ENCODE measurements around the gene HGS.
A peak's percentile ranks its signal among the peaks of the same experiment; 100 is the strongest.

HGS gene

DNA sequence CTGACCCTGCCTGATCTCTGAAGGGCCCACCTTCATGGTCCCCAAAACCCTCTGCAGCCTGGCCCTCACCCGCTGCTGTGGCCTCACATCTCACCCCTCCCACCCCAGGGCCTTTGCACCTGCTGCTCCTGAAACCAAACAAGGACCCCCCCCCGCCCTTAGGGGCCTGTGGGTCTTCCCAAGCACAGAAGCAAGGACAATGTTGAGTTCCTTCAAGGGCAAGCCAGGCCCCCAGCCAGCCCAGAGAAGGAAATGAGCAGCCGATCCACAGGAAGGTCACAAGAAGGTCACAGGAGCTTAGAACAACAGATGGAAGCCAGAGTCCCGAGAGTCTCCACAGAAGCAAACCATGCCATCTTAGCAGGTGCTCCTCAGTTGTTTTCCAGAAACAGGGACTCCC is 27.0 kb upstream of the HGS start:
- no peak for DNase-seq

DNA sequence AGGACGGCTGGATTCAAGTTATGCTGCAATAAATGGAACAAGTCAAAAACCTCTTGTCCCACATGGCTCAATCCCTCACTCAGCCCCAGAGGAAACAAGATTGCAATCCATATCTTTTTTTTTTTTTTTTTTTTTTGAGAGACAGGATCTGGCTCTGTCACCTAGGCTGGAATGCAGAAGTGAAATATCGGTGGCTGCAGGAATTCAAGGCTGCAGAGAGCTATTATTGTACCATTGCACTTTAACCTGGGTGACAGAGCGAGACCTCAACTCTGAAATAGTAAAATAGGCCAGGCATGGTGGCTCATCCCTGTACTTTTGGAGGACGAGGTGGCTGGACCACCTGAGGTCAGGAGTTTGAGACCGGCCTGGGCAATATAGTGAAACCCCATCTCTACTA is 24.8 kb upstream of the HGS start:
- no peak for DNase-seq

DNA sequence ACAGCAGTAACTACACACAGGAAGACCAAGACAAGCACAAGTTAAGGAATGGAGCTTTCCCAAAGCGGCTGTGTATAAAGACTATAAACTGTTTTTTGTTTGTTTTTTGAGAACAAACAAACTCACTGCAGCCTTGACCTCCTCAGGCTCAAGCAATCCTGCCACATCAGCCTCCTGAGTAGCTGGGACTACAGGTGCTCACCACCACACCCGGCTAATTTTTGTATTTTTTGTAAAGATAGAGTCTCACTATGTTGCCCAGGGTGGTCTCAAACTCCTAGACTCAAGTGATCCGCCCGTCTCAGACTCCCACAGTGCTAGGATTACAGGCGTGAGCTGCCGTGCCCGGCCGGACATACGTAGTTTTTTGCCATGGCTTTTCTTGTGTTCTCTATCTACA is 23.4 kb upstream of the HGS start:
- DNase-seq, result no peak

DNA sequence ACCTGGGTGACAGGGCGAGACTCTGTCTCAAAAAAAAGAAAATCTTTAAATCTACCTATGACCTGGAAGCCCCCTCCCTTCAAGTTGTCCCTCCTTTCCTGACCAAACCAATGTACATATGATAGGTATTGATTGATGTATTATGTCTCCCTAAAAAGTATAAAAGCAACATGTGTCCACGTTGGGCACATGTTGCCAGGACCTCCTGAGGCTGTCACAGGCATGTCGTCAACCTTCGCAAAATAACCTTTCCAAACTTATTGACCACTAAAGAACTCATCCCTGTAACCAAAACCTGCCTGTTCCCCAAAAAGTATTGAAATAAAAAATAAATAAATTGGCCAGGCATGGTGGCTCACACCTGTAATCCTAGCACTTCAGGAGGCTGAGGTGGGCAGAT is 21.8 kb upstream of the HGS start:
- no peak for DNase-seq

DNA sequence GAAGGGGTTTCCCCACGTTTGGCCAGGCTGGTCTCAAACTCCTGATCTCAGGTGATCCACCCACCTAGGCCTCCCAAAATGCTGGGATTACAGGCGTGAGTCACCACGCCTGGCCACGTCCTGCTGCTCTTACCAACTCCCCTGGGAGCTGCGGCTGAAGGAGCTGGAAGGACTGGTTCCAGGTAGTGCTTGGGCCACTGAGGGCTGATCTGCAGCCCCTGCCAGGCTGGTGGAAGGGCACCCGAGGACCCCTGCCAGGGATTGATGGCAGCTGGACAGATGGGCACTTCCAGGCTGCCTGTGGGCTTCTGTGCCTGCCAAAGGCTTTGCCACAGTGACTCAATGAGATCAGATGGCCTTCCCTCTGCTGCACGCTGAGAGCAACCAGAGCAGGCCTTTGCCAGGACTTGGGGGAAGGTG is 19.8 kb upstream of the HGS start:
- DNase-seq, result peak; percentile 27

DNA sequence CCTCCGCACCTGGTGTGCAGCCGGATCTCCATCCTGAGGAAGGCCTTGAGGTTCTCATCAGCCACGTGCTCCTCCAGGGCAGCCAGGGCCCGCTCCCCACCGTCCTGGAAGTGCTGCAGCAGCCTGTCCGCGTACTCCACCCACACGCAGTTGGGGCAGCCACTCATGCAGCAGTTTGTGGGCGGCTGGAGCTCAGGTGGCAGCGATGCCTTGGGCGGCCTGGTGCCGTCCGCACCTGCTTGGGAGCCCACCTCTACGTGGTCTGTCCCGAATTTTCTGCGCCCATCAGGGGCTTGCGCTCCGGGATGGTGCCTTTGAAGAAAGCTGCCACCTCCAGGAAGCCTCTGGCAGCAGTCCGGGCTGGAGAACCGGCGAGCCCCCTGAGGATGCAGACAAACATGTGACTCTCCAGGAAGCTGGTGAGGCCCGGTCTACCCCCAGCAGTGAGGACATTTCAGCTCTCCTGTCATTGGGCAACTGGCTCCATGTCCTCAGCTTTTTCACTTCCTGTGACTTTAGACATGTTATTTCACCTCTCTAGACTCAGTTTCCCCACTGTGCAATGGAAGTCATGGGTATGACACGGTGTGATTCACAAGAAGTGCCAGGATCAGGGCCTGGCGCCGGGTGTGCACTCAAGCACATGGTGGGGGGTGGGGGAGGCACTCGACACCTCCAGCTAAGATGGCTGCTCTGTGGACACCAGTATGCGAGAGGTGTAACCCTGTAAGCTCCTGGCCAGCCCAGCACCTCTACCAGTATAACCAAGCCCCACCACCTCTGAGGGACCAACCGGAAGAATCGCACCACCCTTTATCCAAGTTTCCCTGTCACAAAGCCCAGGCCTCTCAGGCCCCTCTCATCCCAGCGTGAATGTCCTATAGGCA is 18.4 kb upstream of the HGS start:
- DNase-seq, result peak; percentile 80

DNA sequence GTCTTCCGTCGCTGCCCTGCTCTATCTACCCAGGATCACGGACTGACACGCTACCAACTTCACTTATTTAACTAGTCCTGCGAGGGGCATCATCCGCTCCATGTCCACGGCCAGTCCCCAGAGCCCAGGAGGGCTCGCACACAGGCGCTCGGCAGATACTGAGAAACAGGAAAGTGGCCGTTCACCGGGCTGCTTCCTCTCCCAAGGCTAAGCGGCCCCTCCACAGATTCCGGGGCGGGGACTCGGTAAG is 17.8 kb upstream of the HGS start:
- peak; percentile 47 for DNase-seq

DNA sequence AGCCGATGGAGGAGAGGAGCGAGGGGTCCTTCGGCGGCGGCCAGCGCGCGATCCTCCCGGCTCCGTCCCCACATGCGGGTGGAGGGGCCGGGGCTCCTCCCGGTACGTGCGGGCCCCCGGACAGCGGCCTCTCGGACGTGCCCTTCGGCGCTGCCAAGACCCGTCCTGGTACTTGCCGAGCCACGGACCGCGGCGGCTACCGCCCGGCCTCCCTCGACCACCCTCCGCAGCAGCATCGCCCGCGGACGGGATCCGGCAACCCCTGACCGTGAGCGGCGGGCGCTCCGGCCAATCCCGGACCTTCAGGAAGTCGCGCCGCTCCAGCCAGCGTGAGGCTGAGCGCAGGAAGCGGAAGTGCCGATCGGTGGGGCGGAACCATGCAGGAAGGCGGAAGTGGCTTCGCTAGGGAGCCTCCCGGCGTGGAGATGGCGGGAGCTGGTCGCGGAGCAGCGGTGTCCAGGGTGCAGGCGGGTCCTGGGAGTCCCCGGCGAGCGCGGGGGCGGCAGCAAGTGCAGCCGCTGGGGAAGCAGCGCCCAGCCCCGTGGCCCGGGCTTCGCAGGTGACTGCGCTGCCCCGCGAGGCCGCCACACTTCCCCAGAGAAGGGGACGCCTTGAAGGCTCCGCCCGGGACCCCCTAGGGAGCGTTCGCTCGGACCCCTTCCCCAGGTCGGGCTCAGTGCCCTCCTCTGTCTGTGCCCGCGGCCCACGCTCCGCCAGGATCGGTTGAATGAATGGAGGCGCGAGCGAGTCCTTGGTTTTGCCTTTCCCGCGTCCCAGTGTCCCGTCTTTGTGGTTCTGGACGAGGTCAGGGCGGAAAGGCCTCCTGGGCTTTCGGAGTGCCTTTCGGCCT is 17.2 kb upstream of the HGS start, which contains the start of the genes CCDC137 and OXLD1:
Gene CCDC137, plus strand, starts transcription at position 396 of the 850 bp plus-strand sequence. Its CDS starts 30 bp downstream, at position 426.
Gene OXLD1, minus strand, starts transcription at position 264 of the 850 bp plus-strand sequence. Its CDS starts 28 bp downstream, at position 236.
- DNase-seq, result peak; percentile 97

DNA sequence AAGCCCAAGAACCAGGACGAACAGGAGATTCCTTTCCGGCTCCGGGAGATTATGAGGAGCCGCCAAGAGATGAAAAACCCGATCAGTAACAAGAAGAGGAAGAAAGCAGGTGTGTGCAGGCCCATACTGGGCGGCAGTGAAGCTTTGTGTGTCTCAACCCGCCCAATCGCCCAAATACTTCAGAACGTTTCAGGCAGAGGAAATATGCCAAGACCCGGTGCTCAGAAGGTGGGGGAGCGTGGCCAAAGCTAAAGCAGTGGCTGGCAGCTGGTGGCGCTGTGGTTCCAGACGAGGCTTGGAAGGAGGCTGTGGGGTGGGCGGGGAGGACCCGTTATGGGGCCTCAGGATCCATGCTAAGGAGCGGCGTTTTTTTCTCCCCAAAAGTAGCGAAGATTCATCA is 16.1 kb upstream of the HGS start:
- DNase-seq, result peak; percentile 32

DNA sequence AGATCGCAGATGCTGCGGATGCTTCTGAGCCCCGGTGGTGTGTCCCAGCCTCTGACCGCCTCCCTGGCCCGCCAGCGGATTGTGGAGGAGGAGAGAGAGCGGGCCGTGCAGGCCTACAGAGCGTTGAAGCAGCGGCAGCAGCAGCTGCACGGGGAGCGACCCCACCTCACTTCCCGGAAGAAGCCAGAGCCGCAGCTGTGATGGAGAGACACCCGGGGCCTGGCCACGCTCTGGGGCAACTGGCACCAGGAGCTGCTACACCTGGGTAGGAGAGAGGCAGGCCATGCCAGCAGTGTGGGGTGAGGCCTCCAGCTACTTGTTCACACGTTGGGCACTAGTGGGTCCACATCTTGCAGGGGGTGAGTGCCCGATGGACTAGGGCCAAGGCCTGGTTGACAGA is 11.3 kb upstream of the HGS start:
- no peak for DNase-seq

DNA sequence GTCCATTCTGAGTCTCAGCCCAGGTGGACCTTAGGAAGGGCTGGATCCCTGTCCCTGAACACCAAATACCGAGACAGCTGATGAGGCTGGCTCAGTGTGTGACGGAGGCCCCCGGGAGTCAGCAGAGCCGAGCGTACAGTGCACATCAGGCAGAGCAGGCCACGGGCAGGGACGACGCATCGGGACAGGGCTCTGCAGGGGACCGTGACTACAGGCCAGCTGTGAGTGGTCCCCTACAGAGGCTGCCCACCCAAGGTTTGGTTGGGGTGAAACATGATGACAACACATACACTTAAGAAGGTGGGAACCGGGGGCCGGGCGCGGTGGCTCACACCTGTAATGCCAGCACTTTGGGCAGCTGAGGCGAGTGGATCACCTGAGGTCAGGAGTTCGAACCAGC is 10.9 kb upstream of the HGS start:
- DNase-seq, result no peak

DNA sequence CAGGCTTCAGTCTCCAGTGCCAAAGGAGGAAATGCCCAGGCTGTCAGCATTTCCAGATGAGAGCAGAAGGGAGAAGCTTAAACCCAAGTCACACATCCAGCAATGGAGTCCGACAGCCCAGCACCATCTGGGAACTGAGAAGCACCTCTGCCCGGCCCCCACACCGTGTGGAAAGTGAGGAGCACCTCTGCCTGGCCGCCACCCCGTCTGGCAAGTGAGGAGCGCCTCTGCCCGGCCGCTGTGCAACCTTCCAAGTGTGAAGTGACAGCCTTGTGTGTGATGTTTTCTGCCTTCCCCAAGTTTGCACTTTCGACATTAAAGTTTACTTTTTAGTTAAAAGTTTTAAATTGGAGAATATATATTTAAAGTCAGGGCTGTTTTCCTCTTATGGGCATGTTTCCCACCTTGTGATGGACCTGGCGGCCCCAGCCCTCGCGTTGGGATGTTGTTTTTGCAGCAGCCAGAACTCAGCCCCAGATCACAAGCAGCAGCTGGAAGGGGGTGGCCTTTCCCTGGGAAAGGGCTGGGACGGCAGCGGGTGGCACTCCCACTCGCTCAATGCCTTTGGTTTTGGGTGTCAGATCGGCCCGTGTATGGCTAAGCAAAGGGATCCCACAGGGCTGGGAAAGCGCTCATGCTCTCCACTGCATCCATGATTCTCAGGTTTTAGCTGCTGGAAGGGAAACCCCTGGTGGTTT is 10.1 kb upstream of the HGS start:
- no peak for DNase-seq

DNA sequence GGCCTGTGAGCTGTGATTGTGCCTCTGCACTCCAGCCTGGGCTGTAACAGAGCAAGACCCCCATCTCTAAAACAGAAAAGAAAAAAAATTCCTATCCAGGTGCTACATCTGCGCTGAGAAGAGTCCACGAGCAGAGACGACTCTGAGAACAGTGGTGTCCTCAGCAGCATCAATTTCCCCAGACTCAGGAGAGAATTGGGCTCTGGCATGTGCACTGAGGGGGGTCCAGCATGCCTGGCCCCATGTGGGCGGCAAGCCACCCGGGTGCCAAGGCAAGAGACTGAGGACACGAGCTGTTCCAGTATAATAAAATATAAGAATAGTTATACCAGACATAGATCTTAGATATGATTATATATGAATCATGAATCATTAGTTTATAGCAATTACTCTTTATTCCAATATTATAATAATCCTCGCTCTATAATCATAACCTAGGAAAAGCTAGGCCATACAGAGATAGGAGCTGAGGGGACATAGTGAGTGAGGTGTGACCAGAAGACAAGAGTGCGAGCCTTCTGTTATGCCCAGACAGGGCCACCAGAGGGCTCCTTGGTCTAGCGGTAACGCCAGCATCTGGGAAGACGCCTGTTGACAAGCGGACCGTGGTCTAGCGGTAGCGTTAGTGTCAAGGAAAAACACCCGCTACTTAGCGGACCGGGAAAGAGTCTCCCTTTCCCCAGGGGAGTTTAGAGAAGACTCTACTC is 8.1 kb upstream of the HGS start:
- DNase-seq, result peak; percentile 45

DNA sequence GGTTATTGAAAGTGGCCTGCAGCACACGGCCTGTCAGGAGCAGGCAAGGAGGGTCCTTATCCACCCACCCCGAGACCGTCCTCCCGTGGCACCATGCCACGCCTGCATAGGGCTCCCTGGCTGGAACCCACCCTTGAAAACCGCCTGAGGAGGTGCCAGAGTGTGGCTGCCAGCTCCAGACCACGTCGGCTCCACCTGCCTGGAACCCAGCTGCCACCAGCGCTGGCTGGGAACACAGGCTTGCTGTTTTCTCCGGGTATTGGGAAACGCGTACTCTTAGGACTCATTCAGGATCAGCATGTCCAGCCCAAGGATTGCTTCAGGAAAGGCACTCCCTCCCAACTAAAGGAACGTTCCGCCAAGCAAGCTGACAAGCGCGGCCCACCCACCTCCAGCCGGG is 6.9 kb upstream of the HGS start:
- DNase-seq, result no peak

DNA sequence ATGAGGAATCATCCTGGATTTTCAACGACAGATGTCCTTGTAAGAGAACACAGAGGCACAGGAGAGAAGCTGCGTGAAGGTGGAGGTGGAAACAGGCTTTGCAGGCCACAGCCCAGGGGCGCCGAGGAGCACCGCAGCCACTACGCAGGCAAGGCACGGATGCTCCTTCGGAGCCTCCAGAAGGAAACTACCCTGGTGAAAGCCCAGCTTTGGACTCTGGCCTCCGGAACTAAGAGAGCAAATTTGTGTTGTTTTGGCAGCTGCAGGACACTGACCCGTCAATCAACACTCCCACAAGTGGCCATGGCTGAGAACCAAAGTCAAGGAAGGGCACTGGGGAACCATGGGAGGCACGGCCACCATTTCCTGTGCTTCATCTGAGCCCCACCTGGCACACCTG is 3.7 kb upstream of the HGS start:
- DNase-seq, result no peak

DNA sequence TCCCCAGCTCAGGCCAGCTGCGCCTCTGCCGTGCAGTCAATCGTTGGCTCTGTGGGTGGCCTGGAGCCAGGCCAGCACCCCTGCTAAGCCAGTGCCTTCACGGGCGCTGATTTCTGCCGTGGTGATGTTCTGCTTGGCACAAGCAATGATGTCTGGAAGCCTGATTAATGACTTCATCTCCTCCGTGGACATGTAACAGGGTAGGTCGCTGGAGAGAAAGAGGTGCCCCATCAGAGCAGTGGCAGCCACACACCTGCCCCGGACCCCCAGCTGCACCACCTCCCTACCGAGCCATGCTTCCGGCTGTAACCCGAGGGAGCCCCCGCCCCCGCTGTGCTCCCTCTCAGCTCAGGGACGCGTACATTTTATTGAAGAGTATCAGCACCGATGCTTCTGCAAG is 2.1 kb upstream of the HGS start:
- no peak for DNase-seq

DNA sequence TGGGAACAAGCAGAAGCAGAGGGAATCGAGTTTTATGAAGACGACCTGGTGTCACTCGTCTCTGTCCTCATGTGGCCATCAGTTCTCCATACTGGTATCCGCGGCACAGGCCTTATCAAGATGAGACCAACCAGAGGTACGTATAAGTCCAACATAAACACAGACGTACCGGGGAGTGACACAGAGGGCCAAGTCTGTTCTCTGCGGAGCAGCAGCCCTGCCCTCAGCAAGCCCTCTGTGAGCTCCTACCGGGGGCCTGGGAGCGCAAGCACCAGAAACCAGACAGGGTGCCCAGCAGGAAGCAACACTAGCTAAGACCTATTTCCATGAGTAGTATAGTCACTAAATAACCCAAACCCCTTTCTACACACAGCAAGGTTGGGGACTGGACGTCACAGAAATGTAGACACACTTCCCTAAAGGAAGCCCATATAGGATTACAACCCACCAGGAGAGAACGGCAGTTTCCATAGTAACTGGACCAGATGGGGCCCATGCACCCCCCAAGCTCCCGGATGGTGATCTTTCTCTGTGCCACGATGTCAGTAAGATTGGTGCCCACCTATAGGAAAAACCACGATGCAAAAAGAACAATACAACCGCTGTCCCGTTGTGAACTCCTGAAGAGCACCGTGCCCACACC is 1.1 kb upstream of the HGS start:
- no peak for DNase-seq

DNA sequence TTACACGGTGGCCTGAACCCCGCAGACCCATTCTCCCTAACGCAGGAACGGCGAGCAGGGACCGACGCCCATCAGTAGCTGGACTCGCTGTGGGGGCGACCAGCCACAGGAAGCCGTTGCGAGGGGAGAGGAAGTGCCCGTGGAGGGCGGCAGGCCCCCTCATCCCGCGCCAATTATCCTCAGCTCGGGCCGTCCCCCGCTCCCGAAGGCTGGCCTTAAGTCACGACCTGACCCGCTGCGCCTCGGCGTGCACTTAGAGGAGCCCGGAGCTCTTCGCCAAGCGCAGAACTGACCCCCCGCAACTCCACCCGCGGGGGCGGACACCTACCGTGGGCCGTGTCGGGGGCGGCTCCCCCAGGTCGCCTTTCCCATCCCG is 615 bp upstream of the HGS start:
- DNase-seq, result peak; percentile 27

DNA sequence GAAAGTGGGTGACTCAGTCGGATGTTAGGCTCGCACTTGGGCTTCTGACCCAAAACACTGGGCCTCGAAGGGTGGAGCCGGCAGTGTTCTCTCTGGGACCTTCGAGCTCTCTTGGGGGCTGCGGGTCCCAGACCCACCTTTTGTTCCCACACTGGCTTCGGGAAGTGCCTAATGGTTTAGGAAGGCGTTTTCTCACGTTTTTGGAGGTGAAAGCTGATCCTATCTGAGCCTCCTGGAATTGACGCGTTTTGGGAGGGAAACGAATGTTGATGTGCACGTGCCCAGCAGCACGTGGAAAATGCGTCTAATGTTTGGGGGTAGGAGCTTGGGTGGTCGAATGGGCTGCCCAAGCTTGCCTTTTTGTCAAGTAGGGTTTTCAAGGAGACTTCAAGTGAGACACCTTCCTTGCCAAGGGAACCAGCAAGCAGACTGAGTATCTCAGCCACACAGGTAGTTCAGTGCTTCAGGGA is 666 bp downstream of the HGS start:
- peak; percentile 46 for DNase-seq

DNA sequence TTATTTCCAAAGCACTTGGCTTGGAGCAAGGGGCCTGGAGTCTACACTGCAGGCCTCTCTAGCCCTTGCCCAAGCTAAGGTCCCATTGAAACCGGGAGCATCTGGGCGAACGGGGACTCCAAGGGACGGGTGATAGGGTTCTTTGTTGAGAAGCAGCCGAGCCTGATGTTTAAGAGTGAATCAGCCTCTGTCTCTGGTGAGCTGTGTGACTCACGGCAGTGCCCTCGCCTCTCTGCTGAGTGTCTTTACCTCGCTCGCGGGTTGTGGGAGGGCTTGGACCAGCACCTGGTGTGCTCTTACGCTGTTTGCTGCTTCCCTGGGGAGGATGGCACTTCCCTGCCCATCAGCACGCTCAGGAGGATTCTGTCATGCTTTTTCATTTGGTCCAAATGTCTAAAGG is 1.3 kb downstream of the HGS start:
- peak; percentile 81 for DNase-seq

DNA sequence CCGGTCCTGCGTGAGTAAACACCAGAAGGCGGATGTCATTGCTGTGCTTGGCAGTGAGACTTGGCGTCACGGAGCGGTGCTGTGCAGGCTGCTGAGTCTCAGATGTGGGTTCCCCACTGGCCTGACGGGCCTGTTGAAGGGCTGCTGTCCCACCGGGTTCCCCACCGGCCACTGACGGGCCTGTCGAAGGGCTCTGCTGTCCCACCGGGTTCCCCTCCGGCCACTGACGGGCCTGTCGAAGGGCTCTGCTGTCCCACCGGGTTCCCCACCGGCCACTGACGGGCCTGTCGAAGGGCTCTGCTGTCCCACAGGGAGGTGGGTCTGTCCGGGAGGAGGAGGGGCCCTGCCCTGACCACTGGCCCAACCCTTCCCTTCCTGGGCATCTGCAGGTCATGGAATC is 2.8 kb downstream of the HGS start:
- DNase-seq, result no peak

All from activated CD4-positive, alpha-beta T cell treated with anti-CD3 and anti-CD28 coated beads for 48 hours (primary cell).